GM21360 (cell line): ENCODE results near the gene DYSF.

Source experiments
- ATAC-seq: cut with Tn5 transposase; IDR thresholded peaks from one replicate; pipeline ENCODE4 v1.9.1; 2021; ENCODE audit warnings: mild to moderate bottlenecking, moderate library complexity; ENCODE audit not compliant: unreplicated experiment

DYSF gene

GRCh38 chr2:71455741-71456569 lies 2.6 kb downstream of the DYSF start:
- no peak for ATAC-seq

DNA sequence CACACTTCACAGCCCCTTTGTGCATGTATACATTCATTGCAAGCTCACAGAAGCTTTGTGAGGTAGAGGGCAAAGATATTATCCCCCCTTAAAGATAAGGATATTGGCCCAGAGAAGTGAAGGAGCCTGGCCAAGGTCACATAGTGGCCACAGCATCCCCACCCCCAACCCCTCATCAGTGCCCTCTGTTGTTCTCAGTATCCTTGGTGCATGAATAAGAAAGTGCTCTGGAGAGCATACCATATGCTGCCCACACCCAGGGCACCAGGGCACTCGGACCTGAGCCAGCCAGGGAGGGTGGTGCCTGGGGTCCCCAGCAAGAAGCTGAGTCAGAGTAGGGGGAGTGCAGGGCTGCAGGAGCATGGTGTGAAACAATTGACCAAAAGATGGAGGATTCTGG lies 3.3 kb downstream of the DYSF start:
- no peak for ATAC-seq

- ATAC-seq, result no peak
Observed at GRCh38 chr2:71457123-71457915, 4.0 kb downstream of the DYSF start.

DNA sequence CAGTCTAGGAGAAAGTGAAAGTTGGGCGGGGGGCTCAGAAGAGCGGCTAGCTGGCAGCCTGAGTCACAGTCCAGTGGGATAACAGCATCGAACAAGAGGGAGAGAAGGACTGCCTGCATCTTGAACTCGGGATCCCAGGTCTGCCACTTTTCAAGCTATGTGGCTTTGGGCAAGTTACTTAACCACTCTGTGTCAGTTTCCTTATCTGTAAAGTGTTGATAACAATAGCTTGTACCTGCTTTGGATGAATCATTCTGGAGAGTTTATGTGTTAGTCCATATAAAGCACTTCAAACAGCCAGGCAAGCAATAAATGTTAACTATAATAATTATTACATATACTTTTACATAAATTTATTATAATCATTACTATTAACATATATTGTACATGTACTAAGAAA lies 4.6 kb downstream of the DYSF start:
- ATAC-seq, result no peak

GRCh38 chr2:71458413-71459083 lies 5.2 kb downstream of the DYSF start:
- ATAC-seq, result no peak

DNA sequence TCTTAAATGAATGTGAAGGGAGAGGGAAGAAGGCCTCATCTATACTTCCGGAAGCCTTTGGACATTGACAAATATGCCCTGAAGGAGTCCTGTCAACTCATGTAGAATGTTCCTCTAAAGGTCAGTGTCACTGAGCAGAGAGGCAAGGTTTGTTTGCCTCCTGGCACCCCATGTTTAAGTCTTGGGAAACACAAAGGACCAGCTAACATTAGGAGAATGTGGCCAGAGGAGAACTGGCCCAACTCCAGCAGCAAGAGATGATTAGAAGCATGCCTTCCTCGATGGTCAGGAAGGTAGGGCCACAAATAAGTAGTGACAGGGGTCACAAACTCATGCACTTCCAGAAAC lies 5.7 kb downstream of the DYSF start:
- no peak for ATAC-seq

- no peak for ATAC-seq
Observed at GRCh38 chr2:71460056-71460455, 6.7 kb downstream of the DYSF start.

DNA sequence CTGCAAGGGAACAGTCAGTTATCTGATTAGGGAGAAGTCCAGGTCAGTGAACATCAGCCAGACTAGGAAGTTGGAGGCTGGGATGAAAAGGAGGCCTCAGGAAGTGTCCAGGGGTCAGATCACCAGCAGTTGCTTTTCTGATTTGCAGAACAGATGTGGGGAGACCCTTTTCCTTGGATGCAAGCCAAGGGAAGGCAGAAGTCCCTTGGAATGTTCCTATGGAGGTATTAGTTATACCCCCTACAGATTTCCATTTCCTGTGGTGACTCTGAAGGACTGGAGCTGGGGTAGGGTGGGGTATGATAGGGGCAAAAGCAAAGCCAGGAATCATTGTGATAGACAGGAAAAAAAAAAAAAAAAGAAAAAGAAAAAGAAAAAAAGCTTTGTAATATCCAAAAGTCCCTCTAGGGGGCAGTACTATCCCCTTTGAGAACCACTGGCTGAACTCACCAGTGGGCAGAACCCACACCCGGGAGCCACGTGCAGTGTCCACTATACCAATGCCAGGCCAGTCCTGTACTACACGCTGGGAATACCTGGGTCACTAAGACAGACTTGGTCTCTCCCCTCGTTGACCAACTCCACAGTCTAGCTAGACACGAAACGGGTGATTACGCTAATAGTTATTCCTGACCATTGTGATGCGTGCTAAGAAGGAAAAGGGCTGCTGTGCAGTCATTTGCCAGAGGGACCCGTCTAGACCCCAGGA lies 7.4 kb downstream of the DYSF start:
- no peak for ATAC-seq

- no peak for ATAC-seq
Observed at GRCh38 chr2:71461304-71461671, 7.9 kb downstream of the DYSF start.

GRCh38 chr2:71462056-71462605 lies 8.8 kb downstream of the DYSF start:
- no peak for ATAC-seq

DNA sequence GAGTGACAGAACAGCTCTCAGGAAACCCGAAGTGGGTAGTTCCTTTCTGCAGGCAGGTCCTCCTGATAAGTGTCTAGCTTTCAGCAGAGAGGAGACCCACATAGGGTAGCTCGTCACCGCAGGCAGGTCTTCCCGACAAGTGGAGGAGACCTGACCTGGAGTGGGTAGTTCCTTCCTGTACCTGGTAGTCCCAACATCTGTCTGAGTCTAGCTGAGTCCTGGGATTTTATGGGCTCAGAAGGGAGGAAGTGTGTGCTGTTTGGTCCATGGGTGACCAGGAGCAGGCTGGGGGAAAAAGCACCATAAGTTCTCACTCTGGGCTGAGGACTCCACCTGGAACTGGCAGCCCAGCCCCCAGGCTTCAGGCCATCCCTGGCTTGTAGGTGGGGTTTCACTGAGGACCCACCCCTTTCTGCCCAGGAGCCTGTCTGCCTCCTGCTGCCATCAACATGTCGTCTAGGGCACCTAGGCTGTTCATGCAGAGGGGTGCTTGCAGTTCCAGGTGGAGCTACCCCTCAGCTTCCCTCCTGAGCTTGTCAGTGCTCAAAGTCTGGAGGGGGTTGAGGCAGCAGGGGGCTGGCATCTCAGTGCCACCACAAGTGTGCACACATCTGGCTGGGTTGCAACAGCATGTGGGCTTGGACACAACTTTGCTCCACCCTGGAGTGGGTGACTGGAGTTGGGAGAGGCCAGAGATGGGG lies 9.4 kb downstream of the DYSF start:
- no peak for ATAC-seq

- no peak for ATAC-seq
Observed at GRCh38 chr2:71463342-71463654, 9.9 kb downstream of the DYSF start.

DNA sequence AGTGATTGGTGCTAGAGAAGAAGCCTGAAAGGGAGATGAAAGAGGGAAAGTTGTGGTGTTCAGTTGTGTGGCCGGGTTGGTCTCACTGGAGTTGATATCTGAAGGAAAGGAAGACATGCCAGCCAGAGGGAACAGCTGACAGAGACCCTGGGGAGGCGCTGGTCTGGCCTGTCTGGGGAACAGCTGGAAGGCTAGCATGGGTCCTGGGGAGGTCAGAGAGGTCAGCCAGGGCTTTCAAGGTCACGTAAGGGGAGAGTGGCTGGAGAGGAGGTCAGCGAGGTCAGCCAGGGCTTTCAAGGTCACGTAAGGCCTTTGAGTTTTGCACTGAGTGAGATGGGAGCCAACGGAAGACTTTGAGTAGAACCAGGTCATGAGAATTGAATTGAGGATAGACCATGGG lies 11.0 kb downstream of the DYSF start:
- no peak for ATAC-seq

GRCh38 chr2:71465356-71465755 lies 12.0 kb downstream of the DYSF start:
- ATAC-seq, result no peak

- ATAC-seq, result no peak
Observed at GRCh38 chr2:71465961-71466300, 12.6 kb downstream of the DYSF start.

GRCh38 chr2:71466301-71467179 lies 13.2 kb downstream of the DYSF start:
- no peak for ATAC-seq

DNA sequence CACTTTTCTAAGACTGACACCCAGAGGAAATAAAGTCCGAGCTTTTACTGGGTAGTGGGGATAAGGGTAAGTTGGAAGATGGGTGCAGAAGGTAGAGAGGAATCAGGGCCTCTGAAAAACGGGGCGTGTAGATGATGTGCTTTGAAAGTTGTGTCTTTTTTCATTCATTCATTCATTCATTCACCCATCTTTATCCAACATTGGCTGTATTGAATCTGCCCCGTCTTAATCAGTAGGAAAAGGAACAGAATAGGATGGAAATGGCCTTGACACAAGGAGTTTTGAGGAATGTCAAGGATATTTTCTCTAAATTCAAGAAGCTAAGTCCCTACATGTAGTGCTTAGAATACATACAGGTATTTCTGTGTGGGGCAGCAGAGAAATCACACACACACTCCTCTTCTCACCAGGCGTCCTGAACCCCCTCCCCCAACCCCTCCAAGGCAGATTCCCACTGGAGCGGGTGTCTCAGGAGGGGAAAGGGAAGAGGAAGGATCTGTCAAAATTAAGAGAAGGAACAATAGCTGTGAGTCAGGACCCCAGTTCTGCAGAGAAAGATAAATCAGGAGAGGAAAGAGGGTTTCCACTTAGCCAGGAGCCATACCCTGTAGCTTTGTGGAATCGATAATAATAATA lies 13.9 kb downstream of the DYSF start:
- ATAC-seq, result no peak

GRCh38 chr2:71468279-71469015 lies 15.1 kb downstream of the DYSF start:
- ATAC-seq, result no peak
